Colonic mucosa (tissue), 4 donors: ENCODE measurements around the gene CUX1. TPM values are rescaled to one million over a fixed set of nuclear protein-coding genes. Genes with fewer than 3 reads are reported as not detected.
A peak's percentile ranks its signal among the peaks of the same experiment; 100 is the strongest.

ENCODE experiments used
- DNase-seq: peaks from one replicate; pipeline ENCODE4 v3.0.0-alpha.2; 2020
- H3K27ac ChIP-seq: fragments of 200-600 bp; one replicate; pipeline ENCODE4 v1.8.0; 2021
- H3K27me3 ChIP-seq: fragments of 200-600 bp; one replicate; pipeline ENCODE4 v1.8.0; 2021
- H3K36me3 ChIP-seq: fragments of 200-600 bp; one replicate; pipeline ENCODE4 v1.8.0; 2021
- H3K4me1 ChIP-seq: fragments of 200-600 bp; one replicate; pipeline ENCODE4 v1.8.0; 2021; ENCODE audit warnings: mild to moderate bottlenecking
- H3K4me3 ChIP-seq: fragments of 200-600 bp; one replicate; pipeline ENCODE4 v1.8.0; 2021
- H3K9ac ChIP-seq, 2 donors: one replicate each; pipeline ENCODE4 v1.7.0; 2013; ENCODE audit warnings: control low read depth in 2 of 2, low read depth in 2 of 2, low read length in 2 of 2
- H3K9me3 ChIP-seq: fragments of 200-600 bp; one replicate; pipeline ENCODE4 v1.8.0; 2021
- CTCF ChIP-seq: fragments of 200-600 bp; IDR thresholded peaks from one replicate; pipeline ENCODE4 v1.8.0; 2022; ENCODE audit warnings: antibody characterized with exemption, mild to moderate bottlenecking
- intact Hi-C: fragments of 100-400 bp; cut with DNase I; formaldehyde crosslinking; loops from one replicate; pipeline ENCODE4 v1.14.1; 2022
- total RNA-seq, 2 donors: library from RNA; stranded (reverse); fragmentation: NEBNext Ultra II Directional in 1 of 2; extraction: Animal tissue kit (Norgen Biotek cat#: 25700) in 1 of 2; gene quantifications; one replicate each; pipeline ENCODE4 v1.2.1, GENCODE V29; 2021
- donor health status: healthy.
- donor health status: DM: no; HTN: no; CAD: no.
- donor health status: DM: no; HTN: no; CAD: no.

The CUX1 gene
- total RNA-seq, 2 donors from 2014 or later = 68.5 to 97.5 TPM

- peak overlapping the region; percentile 84 for H3K4me3 ChIP-seq
- no peak overlapping the region for H3K27ac ChIP-seq
- H3K36me3 ChIP-seq = no peaks in the 10 kb centered on the region
- no peaks in the 10 kb centered on the region for H3K27me3 ChIP-seq
- no peak for DNase-seq
- H3K9ac ChIP-seq = peak overlapping the region in 1 of 2 donors; percentile 71
- TF ChIP-seq CTCF = no peak
- no peaks in the 10 kb centered on the region for H3K9me3 ChIP-seq
- H3K4me1 ChIP-seq = peaks cover 8% of the 10 kb centered on the region
- intact Hi-C loops = no loop called here
These were observed 471.0 kb downstream of the CUX1 start for GRCh38 chr7:102288285-102288930.

DNA sequence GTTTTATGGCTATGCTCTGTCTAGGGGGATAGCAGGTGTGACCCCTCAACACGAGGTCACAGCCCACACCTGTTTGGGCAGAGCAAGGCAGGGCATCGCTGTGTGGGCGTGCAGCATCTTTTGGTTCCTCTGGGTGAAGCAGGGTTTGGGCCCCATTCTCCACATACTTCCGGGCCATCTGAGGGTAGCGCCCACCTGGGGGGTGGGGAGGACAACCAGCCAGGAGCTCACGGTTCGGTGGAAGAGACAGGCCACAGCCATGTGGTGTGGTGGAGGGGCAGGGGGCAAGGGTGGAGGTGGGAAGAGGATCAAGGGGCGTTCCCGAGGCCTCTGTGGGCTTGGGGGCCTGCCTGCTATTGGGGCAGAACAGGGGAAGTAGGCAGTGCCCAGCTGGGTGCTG lies 471.6 kb downstream of the CUX1 start:
- intact Hi-C loops = no loop called here
- H3K27ac ChIP-seq = no peak overlapping the region
- H3K9ac ChIP-seq = no peak overlapping the region
- TF ChIP-seq CTCF = no peak
- DNase-seq = no peak
- H3K4me1 ChIP-seq = peaks cover 8% of the 10 kb centered on the region
- no peaks in the 10 kb centered on the region for H3K27me3 ChIP-seq
- H3K4me3 ChIP-seq = no peak overlapping the region
- H3K9me3 ChIP-seq = no peaks in the 10 kb centered on the region
- H3K36me3 ChIP-seq = no peaks in the 10 kb centered on the region

DNA sequence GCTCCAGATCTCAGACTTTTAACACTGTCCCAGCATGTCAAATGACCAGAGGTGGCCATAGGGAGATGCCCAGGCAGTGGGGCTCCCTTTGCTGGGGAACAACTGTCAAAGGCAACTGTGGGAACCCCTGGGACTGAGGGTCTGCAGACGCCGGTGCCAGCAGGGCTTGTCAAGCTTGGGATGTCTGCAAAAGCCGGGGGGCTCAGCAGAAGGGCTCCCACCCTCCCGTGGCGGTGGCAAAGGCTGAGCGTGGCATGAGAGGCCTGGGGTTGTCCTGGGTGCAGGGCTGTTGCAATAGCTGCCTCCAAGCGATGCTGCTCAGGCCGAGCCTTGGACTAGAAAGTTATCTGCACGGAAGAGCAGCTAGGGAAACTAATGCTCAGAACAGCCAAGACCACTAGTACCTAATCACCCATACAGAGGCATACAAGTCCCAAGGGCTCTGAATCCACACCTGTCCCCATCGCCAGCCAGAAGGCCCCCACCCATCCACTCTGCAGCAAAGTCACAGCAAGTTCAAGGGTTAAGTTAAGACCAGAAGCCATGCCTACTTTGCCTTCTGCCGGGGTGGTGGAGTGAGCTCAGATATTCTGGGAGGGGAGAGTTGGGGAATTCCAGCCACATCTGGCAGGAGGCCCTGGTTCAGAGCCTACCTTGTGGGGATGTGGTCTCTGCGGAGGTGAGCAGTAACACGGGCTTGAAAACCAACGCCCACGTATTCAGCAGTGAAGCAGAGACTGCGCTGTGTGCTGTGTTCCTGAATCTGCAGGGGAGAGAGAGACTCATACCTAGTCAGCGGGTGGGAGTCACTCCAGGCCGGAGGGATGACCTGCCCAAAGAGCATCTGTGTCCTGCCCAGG lies 473.9 kb downstream of the CUX1 start:
- no peak for DNase-seq

GRCh38 chr7:102291916-102292267 lies 474.5 kb downstream of the CUX1 start:
- Histone ChIP-seq H3K4me3 (no peak overlapping the region), H3K36me3 (no peaks in the 10 kb centered on the region), H3K4me1 (peaks cover 4% of the 10 kb centered on the region), H3K27me3 (no peaks in the 10 kb centered on the region), H3K27ac (no peak overlapping the region), H3K9ac (no peak overlapping the region), H3K9me3 (no peaks in the 10 kb centered on the region)
- DNase-seq = no peak
- no peak for TF ChIP-seq CTCF
- intact Hi-C loops = no loop called here

More for the DNA sequence above, 473.9 kb downstream of the CUX1 start:
- Histone ChIP-seq H3K27me3 (no peaks in the 10 kb centered on the region), H3K27ac (no peak overlapping the region), H3K36me3 (no peaks in the 10 kb centered on the region), H3K9me3 (no peaks in the 10 kb centered on the region), H3K9ac (no peak overlapping the region), H3K4me3 (no peak overlapping the region), H3K4me1 (peaks cover 4% of the 10 kb centered on the region)
- no peak for TF ChIP-seq CTCF
- intact Hi-C loops = no loop called here

DNA sequence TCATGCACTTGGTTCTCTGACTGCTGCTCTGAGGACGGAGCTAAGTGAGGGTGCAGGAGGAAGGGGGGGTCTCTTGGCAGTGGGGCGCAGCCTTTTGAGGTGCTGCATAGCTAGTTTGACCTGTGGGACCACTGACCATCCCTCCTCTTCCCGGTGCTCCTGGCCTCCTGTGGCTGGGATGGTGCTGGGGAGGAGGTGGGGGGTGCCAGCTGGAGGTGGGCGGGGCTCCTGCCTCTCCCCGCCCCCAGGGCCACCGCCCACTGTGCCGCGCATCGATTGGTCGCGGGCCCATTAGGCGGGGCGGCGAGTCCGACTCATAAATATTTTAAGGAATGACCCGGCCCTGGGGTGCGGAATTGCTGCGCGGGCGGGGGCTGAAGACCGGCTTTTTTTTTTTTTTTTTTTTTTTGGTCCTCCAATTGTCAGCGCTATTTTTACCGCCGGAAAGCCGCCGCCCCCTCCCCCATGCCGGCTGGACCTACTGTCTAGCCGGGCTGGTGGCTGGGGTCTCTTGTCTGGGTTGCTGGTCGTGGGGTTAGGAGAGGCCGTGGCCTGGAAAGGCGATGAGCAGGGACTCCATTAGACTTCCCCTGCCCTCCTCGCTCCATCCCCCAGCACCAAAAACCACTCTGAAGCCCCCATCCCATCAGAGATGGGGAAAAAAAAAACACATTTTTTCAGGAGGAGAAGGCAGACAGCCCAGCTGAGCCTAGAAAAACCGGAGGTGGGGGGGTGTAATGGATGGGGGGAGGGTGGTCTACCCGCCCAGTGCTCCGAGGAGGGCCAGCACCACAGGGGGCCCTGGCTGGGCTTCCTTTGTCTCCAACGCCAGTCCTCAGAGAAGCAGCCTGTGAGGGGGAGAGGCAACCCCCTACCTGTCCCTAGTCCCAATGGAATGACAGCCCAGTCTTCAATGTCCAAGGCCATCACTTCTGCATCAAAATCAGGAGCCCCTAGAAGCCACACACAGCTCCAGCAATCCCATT lies 475.7 kb downstream of the CUX1 start:
- TF ChIP-seq CTCF = no peak
- Histone ChIP-seq H3K4me3 (no peak overlapping the region), H3K9me3 (no peaks in the 10 kb centered on the region), H3K9ac (no peak overlapping the region), H3K4me1 (peaks cover 4% of the 10 kb centered on the region), H3K36me3 (no peaks in the 10 kb centered on the region), H3K27me3 (no peaks in the 10 kb centered on the region), H3K27ac (no peak overlapping the region)
- intact Hi-C loops = no loop called here
- no peak for DNase-seq
